Raji (cell line): ENCODE results near the gene CCNB3.

Experiments used
- POLR2A ChIP-seq: IDR thresholded peaks from 2 replicates; pipeline ENCODE4 v1.6.1; 2011; ENCODE audit warnings: low read depth, low read length, control low read depth; ENCODE audit not compliant: insufficient read depth

Gene CCNB3, protein sequence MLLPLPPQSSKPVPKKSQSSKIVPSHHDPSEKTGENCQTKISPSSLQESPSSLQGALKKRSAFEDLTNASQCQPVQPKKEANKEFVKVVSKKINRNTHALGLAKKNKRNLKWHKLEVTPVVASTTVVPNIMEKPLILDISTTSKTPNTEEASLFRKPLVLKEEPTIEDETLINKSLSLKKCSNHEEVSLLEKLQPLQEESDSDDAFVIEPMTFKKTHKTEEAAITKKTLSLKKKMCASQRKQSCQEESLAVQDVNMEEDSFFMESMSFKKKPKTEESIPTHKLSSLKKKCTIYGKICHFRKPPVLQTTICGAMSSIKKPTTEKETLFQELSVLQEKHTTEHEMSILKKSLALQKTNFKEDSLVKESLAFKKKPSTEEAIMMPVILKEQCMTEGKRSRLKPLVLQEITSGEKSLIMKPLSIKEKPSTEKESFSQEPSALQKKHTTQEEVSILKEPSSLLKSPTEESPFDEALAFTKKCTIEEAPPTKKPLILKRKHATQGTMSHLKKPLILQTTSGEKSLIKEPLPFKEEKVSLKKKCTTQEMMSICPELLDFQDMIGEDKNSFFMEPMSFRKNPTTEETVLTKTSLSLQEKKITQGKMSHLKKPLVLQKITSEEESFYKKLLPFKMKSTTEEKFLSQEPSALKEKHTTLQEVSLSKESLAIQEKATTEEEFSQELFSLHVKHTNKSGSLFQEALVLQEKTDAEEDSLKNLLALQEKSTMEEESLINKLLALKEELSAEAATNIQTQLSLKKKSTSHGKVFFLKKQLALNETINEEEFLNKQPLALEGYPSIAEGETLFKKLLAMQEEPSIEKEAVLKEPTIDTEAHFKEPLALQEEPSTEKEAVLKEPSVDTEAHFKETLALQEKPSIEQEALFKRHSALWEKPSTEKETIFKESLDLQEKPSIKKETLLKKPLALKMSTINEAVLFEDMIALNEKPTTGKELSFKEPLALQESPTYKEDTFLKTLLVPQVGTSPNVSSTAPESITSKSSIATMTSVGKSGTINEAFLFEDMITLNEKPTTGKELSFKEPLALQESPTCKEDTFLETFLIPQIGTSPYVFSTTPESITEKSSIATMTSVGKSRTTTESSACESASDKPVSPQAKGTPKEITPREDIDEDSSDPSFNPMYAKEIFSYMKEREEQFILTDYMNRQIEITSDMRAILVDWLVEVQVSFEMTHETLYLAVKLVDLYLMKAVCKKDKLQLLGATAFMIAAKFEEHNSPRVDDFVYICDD (N-terminal part only)

DNA sequence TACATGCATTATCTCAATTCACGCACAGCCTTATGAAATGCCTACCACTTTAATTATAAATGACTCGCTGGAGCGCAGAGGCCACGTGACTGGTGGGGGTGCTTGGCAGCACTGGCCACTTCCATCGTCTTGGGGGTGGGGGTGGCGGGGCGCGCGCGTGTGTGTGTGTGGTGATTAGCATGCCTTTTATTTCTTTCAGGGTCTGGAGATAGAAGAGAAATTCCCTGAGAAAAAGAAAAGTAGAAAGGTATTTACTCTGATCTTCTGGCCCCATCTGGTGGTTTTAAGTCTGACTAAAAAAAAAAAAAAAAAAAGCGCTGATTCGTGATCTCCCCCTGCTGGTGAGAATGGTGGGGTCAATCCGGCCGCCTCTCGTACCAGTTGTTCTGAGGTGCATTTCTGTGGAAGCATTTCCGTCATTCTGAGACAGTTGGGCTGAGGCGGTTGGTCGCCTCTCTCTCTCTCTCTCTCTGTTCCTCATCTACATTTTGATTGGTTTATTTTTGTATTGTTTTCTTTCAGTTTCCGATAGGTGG is at the start of gene CCNB3:
Gene CCNB3, plus strand, starts transcription at position 402 of the 536 bp plus-strand sequence. CDS start 80,399 bp downstream, outside the sequence.
- TF ChIP-seq POLR2A = no peak

DNA sequence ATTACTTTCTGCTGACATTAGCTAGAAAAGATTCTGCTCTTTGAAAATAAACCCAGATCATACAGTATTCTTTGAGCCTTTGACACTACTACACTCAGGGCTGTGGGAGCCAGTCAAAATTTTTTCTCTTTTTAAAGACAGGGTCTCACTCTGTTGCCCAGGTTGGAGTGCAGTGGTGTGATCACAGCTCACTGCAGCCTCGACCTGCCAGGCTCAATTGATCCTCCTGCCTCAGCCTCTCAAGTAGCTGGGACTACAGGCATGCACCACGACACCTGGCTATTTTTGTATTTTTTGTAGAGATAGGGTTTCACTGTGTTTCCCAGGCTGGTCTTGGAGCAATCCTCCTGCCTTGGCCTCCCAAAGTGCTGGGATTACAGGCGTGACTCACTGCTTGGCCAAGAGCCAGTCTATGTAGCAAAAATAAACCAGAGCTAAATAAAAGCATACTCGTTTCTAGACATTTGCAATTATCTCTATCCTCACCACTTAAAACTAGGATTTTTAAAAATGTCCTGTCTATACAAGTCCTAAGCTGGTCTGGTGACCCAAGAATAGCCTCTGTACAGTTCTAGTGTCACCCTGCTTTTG is 46.9 kb upstream of the CCNB3 start:
- TF ChIP-seq POLR2A = no peak

DNA sequence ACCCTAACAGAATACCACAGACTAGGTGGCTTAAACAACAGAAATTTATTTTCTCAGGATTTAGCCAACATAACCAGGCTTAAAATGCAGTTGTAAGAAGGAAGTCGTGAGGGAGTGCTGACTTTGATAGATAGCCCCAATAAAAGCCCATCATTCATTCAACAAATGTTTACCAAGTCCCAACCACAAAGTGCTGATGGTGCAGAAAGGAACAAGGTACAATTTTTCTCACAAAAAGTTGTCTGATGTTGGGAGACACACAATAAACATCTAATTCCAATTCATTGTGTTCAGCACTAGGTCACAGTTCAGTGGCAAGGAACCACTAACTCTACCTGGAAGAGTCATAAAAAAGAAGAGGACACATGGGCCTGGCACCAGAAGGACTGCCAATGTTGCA is 46.0 kb upstream of the CCNB3 start:
- TF ChIP-seq POLR2A = no peak

DNA sequence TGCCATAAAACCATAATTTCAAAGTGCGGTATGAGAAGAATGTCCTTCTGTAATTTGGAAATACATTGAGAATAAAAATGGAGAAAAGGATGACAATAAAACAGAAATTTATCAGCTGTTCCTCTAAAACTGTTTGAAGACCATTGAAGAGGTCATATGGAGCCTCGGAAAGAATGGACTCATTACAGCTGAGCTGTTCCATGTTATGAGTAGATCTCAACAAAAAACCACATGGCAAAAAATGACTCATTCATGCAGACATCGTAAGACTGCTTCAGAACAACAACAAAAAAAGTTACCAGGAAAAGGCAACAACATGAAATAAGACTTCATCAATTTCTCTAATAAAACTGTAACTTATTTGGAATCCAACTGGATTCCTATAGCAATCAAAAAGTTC is 43.4 kb upstream of the CCNB3 start:
- TF ChIP-seq POLR2A = no peak

DNA sequence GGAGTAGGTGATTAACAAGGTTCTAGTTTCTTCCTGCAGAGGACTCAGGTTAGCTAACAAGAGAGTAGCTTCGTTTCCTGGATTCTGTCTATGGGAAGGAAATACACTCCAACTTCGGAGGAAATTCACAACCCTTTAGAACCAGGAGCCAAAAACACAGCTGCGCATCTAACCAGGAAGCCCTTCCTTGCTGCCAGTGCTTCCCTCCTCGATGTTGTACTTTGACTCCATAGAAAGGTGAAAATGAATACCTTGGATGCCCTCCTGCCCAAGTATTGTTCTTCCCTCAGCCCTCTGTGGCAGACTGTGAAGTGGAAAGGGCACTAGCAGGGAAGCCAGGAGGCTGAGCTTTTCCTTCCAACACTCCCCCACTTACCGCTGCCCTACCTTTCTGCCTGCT is 38.8 kb upstream of the CCNB3 start:
- TF ChIP-seq POLR2A = no peak

DNA sequence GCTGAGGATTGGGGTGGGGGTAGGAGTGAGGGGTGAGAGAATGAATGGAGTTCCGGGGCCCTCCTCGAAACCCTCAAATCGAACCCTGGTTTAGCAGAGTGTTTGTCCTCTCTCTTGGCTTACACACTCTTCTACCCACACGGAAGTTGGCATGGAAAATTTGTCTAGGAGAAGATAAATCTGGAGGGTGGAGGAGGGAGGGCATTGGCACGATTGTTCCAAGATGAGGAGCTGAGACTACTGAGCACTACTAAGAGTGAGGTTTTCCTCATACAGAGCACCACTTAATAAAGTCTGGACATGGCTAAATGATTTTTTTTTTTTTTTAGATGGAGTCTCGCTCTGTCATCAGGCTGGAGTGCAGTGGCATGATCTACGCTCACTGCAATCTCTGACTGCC is 37.2 kb upstream of the CCNB3 start:
- TF ChIP-seq POLR2A = no peak

DNA sequence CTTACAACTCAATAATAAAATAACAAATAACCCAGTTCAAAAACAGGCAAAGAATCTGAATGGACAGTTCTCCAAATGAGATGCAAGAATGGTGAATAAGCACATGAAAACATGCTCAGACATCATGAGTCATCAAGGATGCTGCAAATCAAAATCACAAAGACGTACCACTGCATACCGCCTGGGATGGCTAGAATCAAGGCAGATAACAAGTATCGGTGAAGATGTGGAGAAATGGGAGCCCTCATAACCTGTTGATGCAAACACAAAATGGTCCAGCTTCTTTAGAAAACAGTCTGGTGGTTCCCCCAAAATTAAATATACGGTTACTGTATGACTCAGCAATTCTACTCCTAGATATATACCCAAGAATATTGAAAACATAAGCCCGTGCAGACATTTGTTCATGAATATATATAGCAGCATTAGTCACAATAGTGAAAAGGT is 36.3 kb upstream of the CCNB3 start:
- TF ChIP-seq POLR2A = no peak

DNA sequence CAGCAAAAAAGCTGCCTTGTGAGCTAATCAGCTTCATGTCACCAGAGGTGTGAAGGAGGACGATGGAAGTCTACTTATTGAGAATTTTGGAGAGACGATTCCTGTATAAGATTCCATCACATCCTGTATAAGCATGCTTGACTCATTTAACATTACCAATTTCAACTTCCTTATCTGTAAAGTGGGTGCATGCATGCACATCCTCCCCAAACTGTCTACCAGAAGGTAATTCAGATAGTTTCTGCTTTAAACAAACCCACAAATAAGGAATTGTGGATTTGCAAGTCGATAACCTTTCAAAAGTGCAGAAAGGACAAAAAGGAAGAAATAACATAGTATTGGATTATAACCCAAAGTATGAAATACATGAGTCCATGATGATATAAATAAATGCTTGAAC is 34.8 kb upstream of the CCNB3 start:
- no peak for TF ChIP-seq POLR2A

DNA sequence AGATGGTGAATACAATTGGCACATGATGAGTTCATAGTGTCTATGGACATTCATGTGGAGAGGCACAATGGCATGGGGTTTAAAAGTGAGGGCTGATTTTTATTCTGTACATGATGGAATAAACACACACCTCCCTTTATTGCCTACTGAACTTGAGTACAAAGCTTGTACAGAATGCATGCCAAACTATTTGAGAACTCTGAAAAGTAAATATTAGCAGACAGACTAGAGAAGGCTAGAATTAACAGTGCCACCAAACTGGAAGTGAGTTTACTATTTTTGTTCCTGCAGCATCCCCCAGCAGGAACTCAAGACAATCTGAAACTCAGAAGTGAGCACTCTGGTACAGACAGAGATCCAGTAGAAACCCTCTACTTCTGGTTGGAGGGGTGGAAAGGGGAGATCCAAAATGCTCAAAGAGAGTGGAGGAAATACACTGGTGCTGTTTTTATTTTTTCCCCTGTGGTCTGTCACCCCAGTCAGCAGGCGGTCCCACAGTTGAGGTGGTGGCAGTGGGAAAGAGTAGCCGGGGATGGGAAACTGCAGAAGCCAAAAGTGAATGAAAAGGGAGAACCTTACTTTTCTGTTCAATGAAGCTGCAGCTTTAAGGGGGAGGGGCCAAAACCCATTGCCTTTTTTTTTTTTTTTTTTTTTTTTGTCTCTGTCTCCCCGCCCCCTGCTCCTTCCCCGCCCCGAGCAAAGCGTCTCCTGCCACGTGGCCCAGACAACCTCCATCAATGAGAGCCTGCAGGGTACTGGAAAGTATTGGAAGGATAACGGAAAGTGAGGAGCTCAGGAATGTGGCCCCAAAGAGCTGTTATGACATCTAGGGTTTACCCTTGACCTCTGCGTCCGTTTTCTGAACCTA is 24.3 kb upstream of the CCNB3 start:
- no peak for TF ChIP-seq POLR2A

DNA sequence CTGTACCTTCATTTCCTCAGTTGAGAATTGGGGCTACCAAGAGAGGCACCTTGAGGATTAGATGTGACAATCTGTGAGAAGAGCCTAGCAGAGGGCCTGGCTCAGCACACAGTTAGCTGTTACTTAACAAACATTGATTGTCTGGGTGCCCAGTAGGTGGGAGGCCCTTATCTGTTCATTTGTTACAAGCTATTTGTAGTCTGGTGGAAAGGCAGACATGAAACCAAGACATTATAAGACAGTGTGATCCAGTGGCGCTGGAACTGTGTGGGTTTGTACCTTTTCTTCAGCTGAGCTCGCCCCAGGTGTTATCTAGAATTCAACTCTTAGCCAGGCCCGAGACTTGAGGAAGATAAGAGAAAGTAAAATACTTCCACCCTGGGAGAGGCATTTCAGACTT is 20.7 kb upstream of the CCNB3 start:
- TF ChIP-seq POLR2A = no peak

DNA sequence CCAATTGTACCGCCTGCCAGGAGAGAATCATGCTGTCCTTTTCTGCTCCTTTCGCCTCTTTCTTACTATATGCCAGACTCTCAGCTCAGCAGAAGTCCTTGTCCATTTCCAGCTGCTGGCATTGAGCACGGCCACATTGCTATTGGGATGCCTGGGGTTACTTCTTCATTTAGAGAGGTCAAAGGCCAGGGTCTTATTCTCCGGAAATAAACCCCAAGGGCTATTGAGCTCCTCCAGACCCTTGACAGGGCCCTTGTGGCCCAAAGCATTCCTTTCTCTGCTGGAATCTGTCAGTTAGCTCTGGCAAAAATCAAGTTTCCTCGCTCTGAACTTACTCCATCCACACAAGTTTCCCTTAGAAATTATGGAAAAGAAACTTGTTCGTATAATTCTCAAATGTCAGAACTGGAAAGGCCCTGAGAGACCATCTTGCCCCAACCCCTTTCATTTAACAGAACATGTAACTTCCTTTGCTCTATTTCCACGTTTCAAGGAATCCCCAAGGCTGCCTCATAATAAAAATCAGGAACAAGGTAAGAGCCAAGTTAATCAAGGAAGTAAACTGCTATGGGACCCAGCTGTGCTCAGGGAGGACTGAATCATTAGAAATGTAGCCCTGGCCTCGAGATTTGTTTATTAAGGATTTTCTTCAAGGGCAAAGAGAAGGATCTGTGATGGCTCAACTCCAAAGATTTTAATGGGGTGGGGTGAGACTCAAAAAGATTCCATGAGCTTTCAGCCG is 15.5 kb upstream of the CCNB3 start:
- no peak for TF ChIP-seq POLR2A

DNA sequence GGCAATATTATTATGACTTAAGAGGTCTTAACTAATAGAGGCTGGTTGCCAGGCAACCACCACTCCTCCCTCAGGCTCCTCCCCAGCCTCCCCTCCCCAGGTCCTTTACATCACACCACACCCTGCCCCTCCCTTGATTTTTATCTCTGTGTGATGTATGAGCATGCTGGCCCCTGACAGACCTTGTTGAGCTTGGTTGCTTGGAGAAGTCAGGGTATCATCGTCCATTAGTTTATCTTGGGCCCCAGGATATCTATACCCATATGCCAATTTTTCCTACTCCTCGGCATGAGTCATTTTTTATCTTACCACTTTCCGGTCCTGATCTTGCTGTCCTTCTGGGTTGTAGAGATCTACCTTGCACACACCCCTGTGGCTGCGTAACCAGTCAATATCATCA is 6.2 kb upstream of the CCNB3 start:
- no peak for TF ChIP-seq POLR2A

DNA sequence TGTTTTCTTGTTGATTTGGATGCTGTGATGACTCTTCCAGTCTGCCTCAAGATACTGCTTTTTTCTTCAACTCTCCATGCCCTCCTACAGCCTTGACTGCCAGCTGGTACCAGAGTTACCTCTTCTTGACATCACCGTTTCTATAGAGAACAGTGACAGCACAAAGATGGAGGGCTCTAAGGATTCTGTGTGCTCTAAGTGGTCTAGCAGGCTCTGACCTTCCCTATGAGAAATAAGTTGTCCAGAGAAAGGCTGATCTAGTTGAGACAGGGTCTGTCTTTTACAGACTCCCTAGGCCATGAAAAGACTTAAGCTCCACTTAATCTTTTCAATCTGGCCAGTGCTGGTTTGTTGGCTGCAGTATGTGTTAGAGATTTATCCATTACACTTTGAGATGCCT is 3.7 kb upstream of the CCNB3 start, which contains the start of gene AKAP4:
Gene AKAP4, minus strand, starts transcription at position 101 of the 400 bp plus-strand sequence. CDS start 118 bp downstream, outside the sequence.
- TF ChIP-seq POLR2A = no peak
